Lower leg skin (tissue), 3 donors: ENCODE data around the gene CCDC38.

Source experiments
- CTCF ChIP-seq, 3 donors: fragments of 450-650 bp; IDR thresholded peaks; one replicate each; pipeline ENCODE4 v1.5.1; 2016; ENCODE audit warnings: antibody characterized with exemption in 3 of 3, mild to moderate bottlenecking in 3 of 3, moderate library complexity in 2 of 3
- POLR2A ChIP-seq, 2 donors: fragments of 450-650 bp; IDR thresholded peaks; one replicate each; pipeline ENCODE4 v1.6.1; 2016 to 2017; ENCODE audit warnings: antibody characterized with exemption in 2 of 2, mild to moderate bottlenecking in 1 of 2, moderate library complexity in 1 of 2

GRCh38 chr12:95848575-95849388 lies 93.6 kb downstream of the CCDC38 start:
- TF ChIP-seq CTCF (IDR thresholded peaks at IDR 0.05) (no peak), POLR2A (IDR thresholded peaks at IDR 0.05) (no peak)
